Thyroid gland (tissue), 4 donors: ENCODE results near the gene TRIM41.
A peak's percentile ranks its signal among the peaks of the same experiment; 100 is the strongest.

Experiments used
- POLR2A ChIP-seq, 2 donors: fragments of 450-650 bp; IDR thresholded peaks; one replicate each; pipeline ENCODE4 v1.6.1; 2017; ENCODE audit warnings: antibody characterized with exemption in 2 of 2, mild to moderate bottlenecking in 2 of 2, moderate library complexity in 1 of 2
- TF ChIP-seq, protein P1 (sequence below), 6 experiments: fragments of 200-600 bp in 3 of 6; fragments of 450-650 bp in 3 of 6; sonication (generic) in 3 of 6; IDR thresholded peaks; one replicate each; pipeline ENCODE4 v1.5.1; 2016 to 2019; ENCODE audit warnings: antibody characterized with exemption in 6 of 6, mild to moderate bottlenecking in 2 of 6, inconsistent platforms in 1 of 6, moderate library complexity in 1 of 6

DNA sequence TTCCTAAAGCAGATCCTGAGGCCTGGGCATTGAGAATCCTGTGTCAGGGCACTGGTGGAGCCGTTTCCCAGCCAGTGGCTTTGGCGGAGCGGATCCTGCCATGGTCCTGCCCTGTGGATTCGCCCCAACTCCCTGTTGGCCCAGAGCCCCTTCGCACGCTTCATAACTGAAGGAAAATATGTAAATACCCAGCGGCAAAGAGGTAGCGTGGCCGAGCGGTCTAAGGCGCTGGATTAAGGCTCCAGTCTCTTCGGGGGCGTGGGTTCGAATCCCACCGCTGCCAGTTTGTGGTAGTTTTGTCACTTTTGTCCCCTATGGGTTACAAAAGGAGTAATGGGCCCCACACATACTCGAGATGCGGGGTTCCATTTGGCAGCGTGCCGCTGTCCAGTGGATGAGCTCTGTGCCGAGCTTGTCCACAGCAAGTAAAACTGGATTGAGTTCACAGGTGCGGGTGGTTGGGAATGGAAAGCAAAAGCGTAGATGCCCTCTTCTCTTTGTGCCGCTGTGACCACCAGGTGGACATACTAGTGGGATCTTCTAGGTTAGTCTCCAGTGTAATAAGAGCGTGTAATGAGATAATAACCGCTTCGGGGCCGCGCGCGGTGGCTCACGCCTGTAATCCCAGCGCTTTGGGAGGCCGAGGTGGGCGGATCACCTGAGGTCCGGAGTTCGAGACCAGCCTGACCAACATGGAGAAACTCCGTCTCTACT, 35.4 kb upstream of the TRIM41 start:
- TF ChIP-seq, protein P1, sequence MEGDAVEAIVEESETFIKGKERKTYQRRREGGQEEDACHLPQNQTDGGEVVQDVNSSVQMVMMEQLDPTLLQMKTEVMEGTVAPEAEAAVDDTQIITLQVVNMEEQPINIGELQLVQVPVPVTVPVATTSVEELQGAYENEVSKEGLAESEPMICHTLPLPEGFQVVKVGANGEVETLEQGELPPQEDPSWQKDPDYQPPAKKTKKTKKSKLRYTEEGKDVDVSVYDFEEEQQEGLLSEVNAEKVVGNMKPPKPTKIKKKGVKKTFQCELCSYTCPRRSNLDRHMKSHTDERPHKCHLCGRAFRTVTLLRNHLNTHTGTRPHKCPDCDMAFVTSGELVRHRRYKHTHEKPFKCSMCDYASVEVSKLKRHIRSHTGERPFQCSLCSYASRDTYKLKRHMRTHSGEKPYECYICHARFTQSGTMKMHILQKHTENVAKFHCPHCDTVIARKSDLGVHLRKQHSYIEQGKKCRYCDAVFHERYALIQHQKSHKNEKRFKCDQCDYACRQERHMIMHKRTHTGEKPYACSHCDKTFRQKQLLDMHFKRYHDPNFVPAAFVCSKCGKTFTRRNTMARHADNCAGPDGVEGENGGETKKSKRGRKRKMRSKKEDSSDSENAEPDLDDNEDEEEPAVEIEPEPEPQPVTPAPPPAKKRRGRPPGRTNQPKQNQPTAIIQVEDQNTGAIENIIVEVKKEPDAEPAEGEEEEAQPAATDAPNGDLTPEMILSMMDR (IDR thresholded peaks at IDR 0.05): peak in 1 of 6 experiments; percentile 25
- TF ChIP-seq POLR2A (IDR thresholded peaks at IDR 0.05): no peak
